ENCODE measurements around the gene FNIP2.

DNA sequence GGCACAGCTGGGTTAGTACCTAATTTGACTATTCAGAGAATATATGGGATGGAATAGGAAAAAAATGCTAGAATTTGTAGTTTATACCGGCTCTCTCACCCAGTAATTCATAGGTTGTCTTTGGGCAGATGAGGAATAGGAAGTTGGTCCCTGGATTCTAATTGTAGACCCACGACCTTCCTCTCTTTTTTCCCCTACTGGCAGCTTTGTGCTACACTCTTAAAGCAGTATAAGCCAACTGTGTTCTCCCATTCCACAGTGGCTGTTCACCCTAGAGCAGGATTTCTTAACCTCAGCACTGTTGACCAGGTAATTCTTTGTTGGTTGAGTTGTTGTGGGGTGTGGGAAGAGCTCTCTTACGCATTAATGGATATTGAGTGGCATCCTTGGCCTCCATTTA, 92.9 kb downstream of the FNIP2 start:
- TF ChIP-seq, protein P1, sequence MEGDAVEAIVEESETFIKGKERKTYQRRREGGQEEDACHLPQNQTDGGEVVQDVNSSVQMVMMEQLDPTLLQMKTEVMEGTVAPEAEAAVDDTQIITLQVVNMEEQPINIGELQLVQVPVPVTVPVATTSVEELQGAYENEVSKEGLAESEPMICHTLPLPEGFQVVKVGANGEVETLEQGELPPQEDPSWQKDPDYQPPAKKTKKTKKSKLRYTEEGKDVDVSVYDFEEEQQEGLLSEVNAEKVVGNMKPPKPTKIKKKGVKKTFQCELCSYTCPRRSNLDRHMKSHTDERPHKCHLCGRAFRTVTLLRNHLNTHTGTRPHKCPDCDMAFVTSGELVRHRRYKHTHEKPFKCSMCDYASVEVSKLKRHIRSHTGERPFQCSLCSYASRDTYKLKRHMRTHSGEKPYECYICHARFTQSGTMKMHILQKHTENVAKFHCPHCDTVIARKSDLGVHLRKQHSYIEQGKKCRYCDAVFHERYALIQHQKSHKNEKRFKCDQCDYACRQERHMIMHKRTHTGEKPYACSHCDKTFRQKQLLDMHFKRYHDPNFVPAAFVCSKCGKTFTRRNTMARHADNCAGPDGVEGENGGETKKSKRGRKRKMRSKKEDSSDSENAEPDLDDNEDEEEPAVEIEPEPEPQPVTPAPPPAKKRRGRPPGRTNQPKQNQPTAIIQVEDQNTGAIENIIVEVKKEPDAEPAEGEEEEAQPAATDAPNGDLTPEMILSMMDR (IDR thresholded peaks at IDR 0.05), result no peak
- no peak for TF ChIP-seq POLR2A (IDR thresholded peaks at IDR 0.05)

All from heart left ventricle (tissue), 13 donors.